GM21576 (cell line): ENCODE measurements around the gene MARCHF7.
"Not testable (repeated sequence)": the region's sequence is repeated elsewhere in the genome, so short reads cannot be mapped to it uniquely, and the experiment has no call there.

Experiments used
- ATAC-seq: cut with Tn5 transposase; IDR thresholded peaks from one replicate; pipeline ENCODE4 v1.9.1; 2021; ENCODE audit warnings: mild to moderate bottlenecking, moderate library complexity; ENCODE audit not compliant: unreplicated experiment

MARCHF7 gene, protein sequence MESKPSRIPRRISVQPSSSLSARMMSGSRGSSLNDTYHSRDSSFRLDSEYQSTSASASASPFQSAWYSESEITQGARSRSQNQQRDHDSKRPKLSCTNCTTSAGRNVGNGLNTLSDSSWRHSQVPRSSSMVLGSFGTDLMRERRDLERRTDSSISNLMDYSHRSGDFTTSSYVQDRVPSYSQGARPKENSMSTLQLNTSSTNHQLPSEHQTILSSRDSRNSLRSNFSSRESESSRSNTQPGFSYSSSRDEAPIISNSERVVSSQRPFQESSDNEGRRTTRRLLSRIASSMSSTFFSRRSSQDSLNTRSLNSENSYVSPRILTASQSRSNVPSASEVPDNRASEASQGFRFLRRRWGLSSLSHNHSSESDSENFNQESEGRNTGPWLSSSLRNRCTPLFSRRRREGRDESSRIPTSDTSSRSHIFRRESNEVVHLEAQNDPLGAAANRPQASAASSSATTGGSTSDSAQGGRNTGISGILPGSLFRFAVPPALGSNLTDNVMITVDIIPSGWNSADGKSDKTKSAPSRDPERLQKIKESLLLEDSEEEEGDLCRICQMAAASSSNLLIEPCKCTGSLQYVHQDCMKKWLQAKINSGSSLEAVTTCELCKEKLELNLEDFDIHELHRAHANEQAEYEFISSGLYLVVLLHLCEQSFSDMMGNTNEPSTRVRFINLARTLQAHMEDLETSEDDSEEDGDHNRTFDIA

DNA sequence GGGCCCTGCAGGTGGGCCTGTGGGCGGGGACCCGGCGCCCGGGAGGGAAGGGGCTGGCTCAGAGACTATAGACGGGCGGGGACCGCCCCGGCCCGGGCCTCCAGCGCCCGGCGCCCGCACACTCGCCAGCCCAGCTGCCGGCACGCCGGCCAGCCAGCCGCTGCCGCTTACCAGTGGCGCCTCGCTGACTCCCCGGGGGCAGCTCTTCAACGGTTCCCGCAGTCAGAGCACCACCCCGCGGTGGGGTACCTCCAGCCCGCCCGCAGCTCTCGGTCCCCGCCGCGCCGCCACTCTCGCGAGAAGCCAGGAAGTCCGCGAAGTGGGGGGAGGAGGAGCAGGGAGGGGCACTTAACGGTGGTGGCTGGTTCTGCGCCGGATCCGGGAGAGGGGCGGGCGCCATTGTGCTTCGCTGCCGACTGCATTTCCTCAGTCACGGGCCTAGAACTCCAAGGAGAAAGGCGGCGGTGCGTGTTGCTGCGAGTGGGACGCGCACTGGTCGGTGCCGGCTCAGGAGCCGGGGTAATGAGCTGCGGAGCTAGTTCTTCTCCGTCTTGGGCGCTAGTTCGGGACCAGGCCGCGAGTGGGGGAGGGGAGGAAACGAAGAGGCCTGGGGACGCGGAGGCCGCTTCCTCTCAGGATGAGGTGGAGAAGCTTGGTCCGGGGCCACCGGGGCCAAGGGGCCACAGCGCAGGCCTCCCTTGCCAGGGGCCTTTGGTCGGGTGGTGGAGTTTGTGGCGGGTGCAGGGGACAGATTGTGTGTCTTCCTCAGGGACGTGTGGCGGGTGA, at the start of gene MARCHF7:
MARCHF7 (plus strand) TSS at position 364 of the 786 bp plus-strand sequence. CDS start 16,517 bp downstream, outside the sequence.
- ATAC-seq, result peak; percentile 93

DNA sequence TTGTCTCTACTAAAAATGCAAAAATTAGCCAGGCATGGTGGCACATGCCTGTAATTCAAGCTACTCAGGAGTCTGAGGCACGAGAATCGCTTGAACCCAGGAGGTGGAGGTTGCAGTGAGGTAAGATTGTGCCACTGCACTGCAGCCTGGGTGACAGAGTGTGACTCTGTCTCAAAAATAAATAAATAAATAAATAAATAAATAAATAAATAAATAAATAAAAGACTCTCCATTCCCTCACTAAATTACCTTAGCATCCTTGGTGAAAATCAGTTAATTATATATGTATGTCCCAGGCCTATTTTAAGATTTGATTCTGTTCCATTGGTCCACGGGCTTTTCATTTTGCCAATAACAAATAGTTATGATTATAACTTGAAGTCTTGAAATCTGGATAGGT, 44.9 kb upstream of the MARCHF7 start:
- ATAC-seq, result not testable (repeated sequence)

DNA sequence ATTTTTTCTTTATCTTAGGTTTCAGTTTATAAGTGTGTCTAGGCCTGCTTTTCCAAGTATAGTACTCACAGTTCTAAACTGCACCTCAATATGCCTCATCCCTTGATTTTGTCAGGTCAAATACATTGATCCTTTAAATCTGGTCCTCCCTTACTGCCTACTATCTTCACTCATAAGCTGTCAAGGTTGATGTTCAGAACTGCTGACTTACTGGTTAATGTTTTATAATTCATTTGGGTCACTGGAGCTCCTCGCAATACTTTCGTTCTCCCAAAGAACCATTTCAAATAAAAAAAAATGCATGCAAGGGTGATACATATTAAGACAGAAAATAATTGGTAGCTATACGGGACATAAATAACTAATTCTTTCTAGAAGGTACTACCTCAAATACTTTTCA, 41.3 kb upstream of the MARCHF7 start:
- no peak for ATAC-seq

DNA sequence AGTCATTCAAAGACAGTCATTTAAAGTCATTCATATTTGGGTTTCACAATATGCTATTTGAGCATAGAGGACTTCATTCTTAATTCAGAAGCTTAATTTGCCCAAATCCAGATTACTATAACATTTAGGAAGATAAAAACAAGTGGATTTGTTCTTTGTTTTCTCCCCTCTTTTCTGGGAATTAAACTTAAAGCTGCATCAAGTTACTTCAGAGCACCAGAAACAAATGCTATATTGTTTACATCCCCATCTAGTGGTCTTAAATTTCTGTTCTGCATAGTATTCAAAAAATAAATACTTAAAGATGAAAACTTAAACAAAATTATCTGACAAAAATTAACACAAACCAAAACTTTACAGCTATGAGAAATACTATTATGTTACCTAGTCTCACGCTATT, 34.7 kb upstream of the MARCHF7 start:
- ATAC-seq, result no peak

DNA sequence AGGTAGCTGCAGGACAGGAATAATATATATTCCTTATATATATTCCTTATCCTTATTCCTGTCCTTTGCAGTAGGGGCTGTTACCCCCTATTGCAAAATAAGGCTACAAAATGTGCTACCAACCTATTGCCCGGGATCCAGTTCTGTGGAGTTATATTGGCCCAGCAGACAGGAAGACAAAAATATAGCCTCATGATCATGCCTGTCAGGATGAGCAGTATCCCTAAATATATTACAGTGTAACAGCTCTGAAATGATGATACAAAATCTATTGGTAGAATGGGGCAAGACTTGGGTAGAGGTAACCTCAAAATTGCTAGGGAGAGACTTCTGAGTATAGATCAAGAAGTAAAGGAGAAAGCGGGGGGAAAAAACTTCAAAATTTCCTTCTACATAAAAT, 31.6 kb upstream of the MARCHF7 start:
- no peak for ATAC-seq

DNA sequence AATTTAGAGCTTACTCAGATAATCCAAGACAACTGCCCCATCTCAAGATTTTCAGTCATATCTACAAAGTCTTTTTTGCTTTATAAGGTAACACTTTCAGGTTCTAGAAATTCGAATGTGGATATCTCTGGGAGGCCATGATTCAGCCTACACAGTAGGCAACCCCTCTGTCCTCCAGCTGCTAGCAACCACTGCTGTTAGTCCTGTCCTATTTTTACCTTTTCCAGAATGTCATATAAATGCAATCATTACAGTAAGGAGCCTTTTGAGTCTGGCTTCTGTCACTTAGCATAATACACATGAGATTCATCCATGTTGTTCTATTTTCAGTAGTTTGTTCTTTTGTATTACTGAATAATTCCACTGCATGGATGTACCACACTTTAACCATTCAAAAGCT, 28.5 kb upstream of the MARCHF7 start:
- no peak for ATAC-seq

DNA sequence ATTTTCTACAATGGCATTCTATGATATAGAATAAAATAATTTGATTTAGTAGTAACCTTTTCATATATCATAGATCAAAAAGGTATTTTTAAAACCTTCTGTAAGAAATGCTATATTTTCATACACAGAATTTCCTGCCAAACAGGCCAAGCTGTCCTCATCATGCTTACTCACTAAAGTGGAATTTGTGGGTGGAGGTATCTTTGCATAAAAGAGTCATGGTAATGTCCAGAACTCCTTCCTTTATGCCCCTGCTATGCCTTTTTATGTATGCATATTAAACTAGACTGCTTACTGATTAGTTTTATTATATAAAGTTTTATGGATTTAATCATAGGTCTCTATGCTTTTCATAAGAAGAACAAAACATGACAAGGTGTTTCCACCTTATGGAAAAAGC, 27.5 kb upstream of the MARCHF7 start:
- ATAC-seq, result no peak

DNA sequence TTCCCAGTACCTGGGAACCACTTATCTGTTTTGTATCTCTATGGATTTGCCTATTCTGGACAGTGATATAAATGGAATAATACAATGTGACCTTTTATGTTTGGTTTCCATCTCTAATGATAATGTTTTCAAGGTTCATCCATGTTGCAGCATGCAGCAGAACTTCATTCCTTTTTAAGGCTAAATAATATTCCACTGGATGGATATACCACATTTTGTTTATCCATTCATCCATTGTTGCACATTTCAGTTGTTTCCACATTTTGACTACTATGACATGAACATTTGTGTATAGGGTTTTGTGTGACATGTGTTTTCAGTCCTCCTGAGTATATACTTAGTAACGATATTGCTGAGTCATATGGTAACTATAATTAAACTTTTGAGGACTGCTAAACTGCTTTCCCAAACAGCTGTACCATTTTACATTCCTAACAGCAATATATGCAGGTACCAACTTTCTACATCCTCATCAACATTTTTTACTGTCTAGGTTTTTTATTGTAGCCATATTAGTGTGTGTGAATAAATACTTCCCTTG, 17.7 kb upstream of the MARCHF7 start:
- no peak for ATAC-seq

DNA sequence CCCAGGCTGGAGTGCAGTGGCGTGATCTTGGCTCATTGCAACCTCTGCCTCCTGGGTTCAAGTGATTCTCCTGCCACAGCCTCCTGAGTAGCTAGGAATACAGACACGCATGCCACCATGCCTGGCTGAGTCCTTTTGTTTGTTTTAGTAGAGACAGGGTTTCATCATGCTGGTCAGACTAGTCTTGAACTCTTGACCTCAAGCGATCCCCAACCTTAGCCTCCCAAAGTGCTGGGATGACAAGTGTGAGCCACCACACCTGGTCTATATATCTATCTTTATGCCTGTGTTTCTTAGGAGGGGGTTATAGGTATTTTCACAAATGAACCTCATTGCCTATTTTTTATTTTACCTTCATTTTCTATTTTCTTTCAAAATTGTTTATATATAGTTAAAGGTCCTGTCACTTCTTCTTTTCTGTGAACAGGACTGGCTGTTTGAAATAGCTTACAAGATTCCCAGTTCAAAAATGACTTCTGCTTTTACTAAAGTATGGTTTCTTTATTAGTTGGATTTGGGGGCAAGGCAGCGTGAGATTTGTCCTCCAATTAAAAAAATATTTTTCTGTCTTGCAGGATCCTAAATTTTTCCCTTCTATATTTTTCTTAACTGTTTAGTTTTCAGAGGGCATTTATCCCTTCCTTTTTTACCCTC, 16.4 kb upstream of the MARCHF7 start:
- ATAC-seq, result no peak

DNA sequence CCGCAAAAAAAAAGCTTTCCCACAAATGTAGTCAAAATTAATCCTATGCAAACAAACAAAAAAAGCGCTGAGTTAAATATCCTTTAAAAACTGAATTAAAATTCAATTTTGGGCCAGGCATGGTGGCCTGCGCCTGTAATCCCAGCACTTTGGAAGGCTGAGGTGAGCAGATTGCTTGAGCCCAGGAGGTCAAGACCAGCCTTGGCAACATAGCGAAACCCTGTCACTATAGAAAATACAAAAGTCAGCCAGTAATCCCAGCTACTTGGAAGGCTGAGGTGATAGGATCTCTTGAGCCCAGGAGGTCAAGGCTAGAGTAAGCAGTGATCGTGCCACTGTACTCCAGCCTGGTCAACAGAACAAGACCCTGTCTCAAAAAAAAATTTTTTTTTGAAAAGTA, 8.8 kb upstream of the MARCHF7 start:
- no peak for ATAC-seq

DNA sequence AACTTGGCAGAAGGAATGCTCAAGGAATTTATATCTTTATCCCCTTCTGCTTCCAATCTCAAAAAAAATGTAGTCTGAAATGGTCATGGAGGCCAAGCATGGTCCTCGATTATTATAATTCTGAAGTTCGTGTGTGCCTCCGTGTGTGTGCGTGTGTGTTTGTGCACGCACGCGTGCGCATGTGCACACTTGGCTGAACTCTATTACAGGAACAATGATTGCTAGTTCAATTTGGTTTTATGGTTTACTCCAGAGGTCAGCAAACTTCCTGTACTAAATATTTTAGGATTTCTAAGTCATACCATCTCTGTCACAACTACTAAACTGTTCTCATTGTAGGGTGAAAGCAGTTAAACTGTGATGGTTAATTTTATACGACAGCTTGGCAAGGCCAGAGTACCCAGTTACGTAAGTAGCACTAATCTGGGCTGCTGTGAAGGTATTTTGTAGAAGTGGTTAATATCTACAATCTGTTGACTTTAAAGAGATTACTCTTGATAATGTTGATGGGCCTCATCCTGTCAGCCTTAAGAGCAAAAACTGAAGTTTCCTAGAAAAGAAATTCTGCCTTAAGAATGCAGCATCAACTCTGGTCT, 5.8 kb upstream of the MARCHF7 start:
- no peak for ATAC-seq

DNA sequence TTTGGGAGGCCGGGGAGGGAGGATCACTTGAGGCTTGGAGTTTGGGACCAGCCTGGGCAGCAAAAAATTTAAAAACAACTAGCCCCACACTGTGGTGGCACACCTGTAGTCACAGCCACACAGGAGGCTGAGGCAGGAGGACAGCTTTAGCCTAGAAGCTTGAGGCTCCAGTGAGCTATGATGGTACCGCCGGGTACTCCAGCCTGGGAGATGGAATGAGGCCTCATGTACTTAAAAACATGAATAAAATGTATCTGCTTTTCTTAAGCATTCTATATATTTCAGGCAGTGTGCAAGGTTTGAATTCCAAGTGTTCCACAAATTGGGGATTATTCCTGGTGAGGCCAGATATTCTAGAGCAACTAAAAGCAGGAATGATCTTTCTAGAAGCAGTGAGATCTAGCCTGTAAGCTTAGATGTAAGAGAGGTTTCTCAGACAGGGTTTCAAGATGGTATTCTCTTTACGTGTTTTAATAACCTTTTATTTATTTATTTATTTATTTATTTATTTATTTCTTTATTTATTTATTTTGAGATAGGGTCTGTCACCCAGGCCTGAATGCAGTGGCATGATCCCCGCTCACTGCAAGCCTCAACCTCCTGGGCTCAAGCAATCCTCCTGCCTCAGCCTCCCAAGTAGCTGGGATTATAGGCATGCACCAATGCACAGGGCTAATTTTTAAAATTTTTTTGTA, 4.1 kb upstream of the MARCHF7 start:
- ATAC-seq, result no peak

DNA sequence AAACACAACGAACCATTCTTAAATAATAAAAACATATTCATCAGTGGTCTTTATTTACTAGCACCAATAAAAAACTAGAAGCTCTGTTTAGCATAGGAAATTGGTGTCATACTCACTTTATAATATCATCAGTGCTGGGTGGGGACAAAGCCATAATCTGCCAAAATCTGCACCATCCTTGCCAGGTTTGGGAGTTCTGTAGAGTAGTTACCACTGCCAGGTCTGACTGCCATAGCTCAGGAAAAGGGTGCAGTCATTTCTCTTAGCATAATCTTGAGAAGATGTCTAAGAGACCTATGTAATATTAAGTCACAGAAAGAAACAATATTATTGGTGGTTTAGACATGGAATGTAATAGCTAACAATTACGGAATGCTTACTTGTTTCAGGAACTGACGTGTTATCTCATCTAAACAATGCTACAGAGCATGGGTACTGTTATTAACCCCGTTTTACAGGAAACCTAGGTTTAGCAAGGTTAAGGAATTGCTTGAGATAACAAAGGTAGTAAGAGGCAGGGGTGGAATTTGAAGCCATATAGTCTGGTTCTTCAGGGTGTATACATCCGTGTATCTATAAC, 1.6 kb upstream of the MARCHF7 start:
- ATAC-seq, result no peak

DNA sequence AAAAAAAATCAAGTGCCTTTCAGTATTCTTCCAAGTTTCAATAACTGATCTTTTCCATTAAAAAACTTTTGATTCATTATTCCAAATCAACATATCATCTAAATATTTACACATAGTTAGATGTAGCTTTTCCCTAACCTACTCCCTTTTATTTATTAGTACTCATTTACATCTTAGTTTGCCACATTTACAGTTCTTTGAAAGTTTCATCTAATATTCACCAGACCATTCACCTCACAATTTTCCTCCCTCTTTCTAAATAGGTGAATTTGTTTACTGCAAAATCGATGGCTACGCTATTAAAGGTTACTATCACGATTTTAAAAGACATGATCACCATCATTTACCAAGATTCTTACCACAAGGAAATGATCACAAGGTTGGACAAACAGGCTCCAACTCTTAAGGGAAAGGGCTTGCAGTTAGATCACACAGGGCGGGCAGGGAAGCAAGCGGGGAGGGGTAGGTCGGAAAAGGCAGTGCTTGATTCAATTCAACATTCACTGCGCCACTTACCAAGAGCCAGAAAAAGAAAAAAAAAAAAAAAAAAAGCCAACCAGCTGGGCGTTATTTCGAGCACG, 654 bp upstream of the MARCHF7 start:
- ATAC-seq, result no peak

DNA sequence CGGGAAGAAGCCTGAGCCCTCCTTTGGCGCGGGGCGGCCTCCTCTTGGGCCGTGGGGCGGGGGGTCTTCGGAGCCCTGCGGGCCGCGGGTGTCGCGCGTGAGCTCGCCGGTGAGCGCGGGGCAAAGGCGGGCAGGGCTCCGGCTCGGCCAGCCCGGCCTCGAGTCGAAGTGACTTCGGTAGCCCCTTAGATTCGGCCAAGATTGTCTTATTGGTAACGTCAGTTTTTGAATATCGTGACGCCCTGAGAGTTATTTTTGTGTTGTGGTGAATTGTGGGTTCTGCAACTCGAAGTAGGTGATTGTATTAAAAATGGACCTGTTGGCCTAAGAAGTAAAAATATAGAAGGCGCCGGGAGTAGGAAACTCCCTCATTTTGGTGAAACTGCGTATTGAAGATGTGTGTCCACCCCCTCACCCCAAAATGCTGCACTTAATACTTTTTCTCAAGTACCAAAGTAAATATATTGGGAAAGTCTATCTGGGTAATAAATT, 669 bp downstream of the MARCHF7 start:
- ATAC-seq, result peak; percentile 2

DNA sequence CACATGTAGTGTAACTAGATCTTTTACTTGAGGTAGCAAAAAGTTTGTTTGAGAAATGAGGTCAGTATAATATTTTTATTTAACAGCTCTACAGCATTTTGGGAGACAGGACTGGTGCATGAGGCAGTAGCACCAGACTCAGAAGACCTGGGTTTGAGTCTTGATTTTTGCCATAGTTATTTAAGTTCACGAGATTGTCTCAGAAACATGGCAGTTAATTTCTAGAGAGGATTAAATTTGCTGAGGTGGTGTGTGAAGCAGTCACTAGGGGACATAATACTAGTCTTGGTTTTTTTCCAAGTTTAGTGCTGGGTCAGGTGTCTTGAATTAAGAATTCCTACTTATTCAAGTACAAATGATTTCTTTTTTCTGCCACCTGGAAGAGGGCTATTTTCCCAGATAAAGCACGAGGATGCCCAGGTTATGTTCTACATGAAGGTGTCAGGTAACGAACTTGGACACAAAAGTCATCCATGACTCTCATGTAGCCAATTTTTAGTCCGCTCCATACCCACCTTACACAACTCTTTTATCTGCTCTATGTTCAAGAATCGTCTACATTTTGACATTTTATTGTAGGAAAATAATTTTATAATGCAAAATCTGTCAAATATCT, 1.4 kb downstream of the MARCHF7 start:
- ATAC-seq, result no peak

DNA sequence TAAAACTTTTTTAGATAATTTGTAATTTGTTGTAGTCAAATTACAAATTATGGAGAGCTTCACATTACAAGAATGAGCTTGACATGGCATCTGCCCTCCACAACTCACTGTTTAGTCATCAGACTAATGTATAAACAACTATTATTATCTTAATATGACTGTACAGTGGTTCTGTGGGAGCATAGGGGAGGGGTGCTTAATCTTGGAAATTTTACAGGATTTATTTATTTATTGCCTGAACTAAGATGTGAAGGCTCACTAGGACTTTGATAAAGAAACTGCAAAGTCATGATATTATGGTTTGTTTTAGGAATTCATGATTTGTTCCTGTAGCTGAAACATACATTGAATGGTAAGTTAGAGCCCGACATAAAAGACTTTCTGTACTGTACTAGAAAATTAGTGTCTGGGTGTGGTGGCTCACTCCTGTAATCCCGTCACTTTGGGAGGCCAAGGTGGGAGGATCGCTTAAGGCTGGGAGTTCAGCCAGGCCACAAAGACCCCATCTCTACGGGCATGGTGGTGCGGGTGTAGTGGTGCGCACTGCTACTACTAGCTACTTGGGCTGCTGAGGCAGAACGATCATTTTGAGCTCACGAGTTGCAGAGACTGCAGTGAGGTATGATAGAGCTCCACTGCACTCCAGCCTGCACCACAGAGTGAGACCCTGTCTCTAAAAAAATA, 2.1 kb downstream of the MARCHF7 start:
- no peak for ATAC-seq

DNA sequence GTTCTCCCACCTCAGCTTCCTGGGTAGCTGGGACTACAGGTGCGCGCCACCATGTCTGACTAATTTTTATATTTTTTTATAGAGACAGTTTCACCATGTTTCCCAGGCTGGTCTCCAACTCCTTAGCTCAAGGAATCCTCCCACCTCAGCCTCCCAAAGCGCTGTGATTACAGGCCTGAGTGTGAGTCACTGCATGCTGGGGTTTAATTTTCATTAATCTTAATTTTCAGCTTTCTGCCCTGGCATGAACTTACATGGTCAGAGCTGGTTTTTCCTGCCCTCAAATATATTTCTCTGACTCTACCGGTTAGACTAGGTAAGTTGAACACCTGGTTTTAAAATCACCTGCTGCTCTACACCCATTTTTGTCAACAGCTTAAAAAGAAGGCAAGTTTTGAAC, 3.1 kb downstream of the MARCHF7 start:
- ATAC-seq, result no peak
